ENCODE results near the gene ALK.

Gene ALK

DNA sequence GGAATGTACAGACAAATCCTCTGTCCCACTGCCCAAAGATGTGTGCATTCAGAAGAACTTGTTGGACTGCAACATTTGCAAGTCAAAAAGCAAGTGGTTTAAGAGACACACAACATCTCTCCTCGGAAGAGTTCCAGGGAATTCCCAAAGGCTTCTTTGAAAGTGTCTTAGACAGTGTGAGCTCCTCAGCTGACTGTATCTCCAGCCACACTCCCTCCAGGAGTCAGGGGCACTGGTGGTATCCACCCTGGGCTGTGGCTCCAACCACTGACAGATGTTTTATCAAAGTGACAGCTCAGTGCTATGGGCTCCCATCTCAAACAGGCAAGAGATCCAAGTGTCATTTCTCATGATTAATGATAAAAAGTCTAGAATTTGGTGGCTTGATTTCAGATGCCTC lies 48.5 kb downstream of the ALK start:
- Histone ChIP-seq H3K4me3 (ENCODE audit: low read length) (no peak overlapping the region), H3K36me3 (ENCODE audit: insufficient read depth, low read length) (no peaks in the 10 kb centered on the region), H3K27ac (ENCODE audit: low read depth, low read length) (no peak overlapping the region), H3K9me3 (ENCODE audit: insufficient read depth, low read depth, low read length) (no peaks in the 10 kb centered on the region), H3K9ac (ENCODE audit: low read depth, low read length) (no peak overlapping the region), H3K4me1 (ENCODE audit: insufficient read depth, low read length) (no peaks in the 10 kb centered on the region), H3K27me3 (ENCODE audit: insufficient read depth, low read length) (no peaks in the 10 kb centered on the region)
- WGBS, result 93% methylated on average over 1 of the region's 1 CpG

DNA sequence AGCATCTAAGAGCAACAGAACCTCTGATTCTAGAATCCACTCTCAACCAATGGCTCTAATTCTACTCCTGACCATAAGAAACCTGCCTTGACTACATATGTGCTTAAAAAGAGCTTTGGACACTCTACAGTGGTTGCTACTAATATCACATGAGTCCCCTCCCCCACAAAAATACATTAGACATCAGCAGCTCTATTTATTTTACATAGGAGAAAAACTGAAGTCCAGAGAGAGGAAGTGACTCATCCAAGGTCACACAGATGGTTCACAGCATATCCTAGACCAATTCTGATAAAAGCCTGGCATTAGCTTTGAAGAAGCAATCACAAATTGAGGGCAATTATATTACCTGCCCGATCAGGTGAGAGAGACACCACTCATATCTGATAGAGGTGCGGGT lies 49.8 kb downstream of the ALK start:
- 93% methylated on average over 2 of the region's 2 CpGs for WGBS

DNA sequence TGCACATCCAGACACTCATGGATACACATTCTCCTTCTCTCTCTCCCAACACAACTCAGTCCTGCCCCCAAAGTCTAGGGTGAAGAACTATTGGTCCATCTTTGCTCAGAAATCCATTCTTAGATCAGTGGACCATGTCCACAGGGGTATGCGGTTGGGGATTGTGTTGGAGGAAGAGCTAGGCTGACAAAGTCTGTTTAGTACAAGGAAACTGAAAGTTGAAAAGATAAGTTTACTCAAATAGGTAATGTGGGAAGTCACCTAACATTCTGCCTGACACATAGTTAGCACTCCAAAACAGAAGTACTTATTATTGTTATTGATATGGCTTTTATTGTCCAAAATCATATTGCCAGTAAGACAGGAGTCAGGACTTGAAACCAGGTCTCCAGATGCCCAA lies 55.9 kb downstream of the ALK start:
- no peaks in the 10 kb centered on the region for H3K36me3 ChIP-seq (ENCODE audit: insufficient read depth, low read length)
- H3K27ac ChIP-seq (ENCODE audit: low read depth, low read length), result no peak overlapping the region
- H3K4me3 ChIP-seq (ENCODE audit: low read length), result no peak overlapping the region
- no peaks in the 10 kb centered on the region for H3K4me1 ChIP-seq (ENCODE audit: insufficient read depth, low read length)
- 95% methylated on average over 1 of the region's 1 CpG for WGBS
- no peaks in the 10 kb centered on the region for H3K9me3 ChIP-seq (ENCODE audit: insufficient read depth, low read depth, low read length)
- no peaks in the 10 kb centered on the region for H3K27me3 ChIP-seq (ENCODE audit: insufficient read depth, low read length)
- H3K9ac ChIP-seq (ENCODE audit: low read depth, low read length), result no peak overlapping the region

More for the DNA sequence above, 49.8 kb downstream of the ALK start:
- H3K9ac ChIP-seq (ENCODE audit: low read depth, low read length), result no peak overlapping the region
- no peaks in the 10 kb centered on the region for H3K9me3 ChIP-seq (ENCODE audit: insufficient read depth, low read depth, low read length)
- no peak overlapping the region for H3K27ac ChIP-seq (ENCODE audit: low read depth, low read length)
- no peaks in the 10 kb centered on the region for H3K4me1 ChIP-seq (ENCODE audit: insufficient read depth, low read length)
- H3K4me3 ChIP-seq (ENCODE audit: low read length), result no peak overlapping the region
- no peaks in the 10 kb centered on the region for H3K36me3 ChIP-seq (ENCODE audit: insufficient read depth, low read length)
- H3K27me3 ChIP-seq (ENCODE audit: insufficient read depth, low read length), result no peaks in the 10 kb centered on the region

DNA sequence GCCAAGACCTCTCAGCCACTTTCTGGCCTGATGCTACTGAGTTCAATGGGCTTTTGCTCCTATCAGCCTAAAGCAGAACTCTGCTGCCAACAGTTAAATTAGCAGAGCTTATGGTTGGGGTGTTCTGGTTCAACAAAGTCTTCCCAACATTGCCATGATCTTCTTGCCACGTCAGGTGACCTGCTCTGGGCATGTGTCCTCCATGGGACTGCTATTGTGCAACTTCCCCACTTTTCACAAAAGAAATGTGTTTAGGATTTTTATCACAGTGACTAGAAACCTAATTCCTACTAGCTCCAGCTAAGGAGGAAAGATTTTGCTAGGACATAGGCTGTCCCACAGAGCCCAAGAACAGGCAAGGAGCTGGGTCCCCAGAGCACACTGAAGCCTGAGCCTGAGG lies 56.4 kb downstream of the ALK start:
- Histone ChIP-seq H3K27me3 (ENCODE audit: insufficient read depth, low read length) (no peaks in the 10 kb centered on the region), H3K9ac (ENCODE audit: low read depth, low read length) (no peak overlapping the region), H3K27ac (ENCODE audit: low read depth, low read length) (no peak overlapping the region), H3K9me3 (ENCODE audit: insufficient read depth, low read depth, low read length) (no peaks in the 10 kb centered on the region), H3K36me3 (ENCODE audit: insufficient read depth, low read length) (no peaks in the 10 kb centered on the region), H3K4me3 (ENCODE audit: low read length) (no peak overlapping the region), H3K4me1 (ENCODE audit: insufficient read depth, low read length) (no peaks in the 10 kb centered on the region)
- WGBS, result 100% methylated on average over 1 of the region's 1 CpG

- Histone ChIP-seq H3K9me3 (ENCODE audit: insufficient read depth, low read depth, low read length) (no peaks in the 10 kb centered on the region), H3K36me3 (ENCODE audit: insufficient read depth, low read length) (no peaks in the 10 kb centered on the region), H3K27me3 (ENCODE audit: insufficient read depth, low read length) (no peaks in the 10 kb centered on the region), H3K9ac (ENCODE audit: low read depth, low read length) (no peak overlapping the region), H3K27ac (ENCODE audit: low read depth, low read length) (no peak overlapping the region), H3K4me1 (ENCODE audit: insufficient read depth, low read length) (no peaks in the 10 kb centered on the region), H3K4me3 (ENCODE audit: low read length) (no peak overlapping the region)
- 96% methylated on average over 5 of the region's 7 CpGs for WGBS
Measured at GRCh38 chr2:29855924-29856639, 65.3 kb downstream of the ALK start.

DNA sequence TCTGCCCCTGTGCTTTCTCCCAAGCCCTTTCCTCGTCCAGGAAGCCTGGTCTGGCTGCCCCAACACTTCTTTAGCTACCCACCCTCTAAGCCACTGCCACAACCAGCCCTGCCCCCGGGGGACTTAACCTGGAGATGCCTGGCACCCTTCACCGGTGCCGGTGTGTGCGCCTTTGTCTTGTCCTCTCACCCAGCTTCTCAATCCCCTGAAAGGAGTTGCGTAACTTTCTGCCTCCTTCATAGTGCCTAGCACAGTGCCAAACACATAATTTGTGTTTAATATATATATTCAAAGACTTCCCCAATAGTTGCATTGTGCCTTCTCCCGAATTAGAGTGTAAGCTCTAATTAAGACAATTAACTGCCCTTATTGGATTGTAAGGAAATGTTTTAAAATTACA lies 70.6 kb downstream of the ALK start:
- Histone ChIP-seq H3K9me3 (ENCODE audit: insufficient read depth, low read depth, low read length) (no peaks in the 10 kb centered on the region), H3K27ac (ENCODE audit: low read depth, low read length) (no peak overlapping the region), H3K4me1 (ENCODE audit: insufficient read depth, low read length) (no peaks in the 10 kb centered on the region), H3K4me3 (ENCODE audit: low read length) (no peak overlapping the region), H3K36me3 (ENCODE audit: insufficient read depth, low read length) (no peaks in the 10 kb centered on the region), H3K9ac (ENCODE audit: low read depth, low read length) (no peak overlapping the region), H3K27me3 (ENCODE audit: insufficient read depth, low read length) (no peaks in the 10 kb centered on the region)
- 96% methylated on average over 5 of the region's 7 CpGs for WGBS

- Histone ChIP-seq H3K9me3 (ENCODE audit: insufficient read depth, low read depth, low read length) (no peaks in the 10 kb centered on the region), H3K4me3 (ENCODE audit: low read length) (no peak overlapping the region), H3K36me3 (ENCODE audit: insufficient read depth, low read length) (no peaks in the 10 kb centered on the region), H3K27me3 (ENCODE audit: insufficient read depth, low read length) (no peaks in the 10 kb centered on the region), H3K4me1 (ENCODE audit: insufficient read depth, low read length) (no peaks in the 10 kb centered on the region), H3K9ac (ENCODE audit: low read depth, low read length) (no peak overlapping the region), H3K27ac (ENCODE audit: low read depth, low read length) (no peak overlapping the region)
- 90% methylated on average over 12 of the region's 12 CpGs for WGBS
Measured at GRCh38 chr2:29848566-29849310, 72.6 kb downstream of the ALK start.

DNA sequence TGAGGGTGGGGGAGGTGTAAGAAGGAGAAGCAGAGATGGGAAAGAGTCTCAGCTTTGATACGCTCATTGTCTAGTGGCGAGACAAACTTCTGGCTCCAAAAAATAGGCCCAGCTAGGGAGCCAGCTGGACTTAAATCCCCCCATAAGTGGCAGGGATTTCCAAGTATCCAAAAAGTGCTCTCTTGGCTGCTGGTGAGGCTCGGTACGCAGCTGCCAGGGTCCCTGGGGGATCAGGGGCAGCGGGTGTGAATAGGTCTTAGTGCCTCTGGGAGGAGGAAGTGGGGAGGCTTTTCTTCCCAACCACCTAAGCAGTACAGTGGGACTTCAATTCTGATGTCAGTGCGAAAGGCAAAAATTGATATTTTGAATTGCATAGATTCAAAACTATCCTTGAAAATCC lies 73.5 kb downstream of the ALK start:
- H3K4me3 ChIP-seq (ENCODE audit: low read length), result no peak overlapping the region
- H3K36me3 ChIP-seq (ENCODE audit: insufficient read depth, low read length), result no peaks in the 10 kb centered on the region
- H3K4me1 ChIP-seq (ENCODE audit: insufficient read depth, low read length), result no peaks in the 10 kb centered on the region
- H3K27ac ChIP-seq (ENCODE audit: low read depth, low read length), result no peak overlapping the region
- no peaks in the 10 kb centered on the region for H3K9me3 ChIP-seq (ENCODE audit: insufficient read depth, low read depth, low read length)
- H3K27me3 ChIP-seq (ENCODE audit: insufficient read depth, low read length), result no peaks in the 10 kb centered on the region
- WGBS, result 74% methylated on average over 6 of the region's 6 CpGs
- no peak overlapping the region for H3K9ac ChIP-seq (ENCODE audit: low read depth, low read length)

DNA sequence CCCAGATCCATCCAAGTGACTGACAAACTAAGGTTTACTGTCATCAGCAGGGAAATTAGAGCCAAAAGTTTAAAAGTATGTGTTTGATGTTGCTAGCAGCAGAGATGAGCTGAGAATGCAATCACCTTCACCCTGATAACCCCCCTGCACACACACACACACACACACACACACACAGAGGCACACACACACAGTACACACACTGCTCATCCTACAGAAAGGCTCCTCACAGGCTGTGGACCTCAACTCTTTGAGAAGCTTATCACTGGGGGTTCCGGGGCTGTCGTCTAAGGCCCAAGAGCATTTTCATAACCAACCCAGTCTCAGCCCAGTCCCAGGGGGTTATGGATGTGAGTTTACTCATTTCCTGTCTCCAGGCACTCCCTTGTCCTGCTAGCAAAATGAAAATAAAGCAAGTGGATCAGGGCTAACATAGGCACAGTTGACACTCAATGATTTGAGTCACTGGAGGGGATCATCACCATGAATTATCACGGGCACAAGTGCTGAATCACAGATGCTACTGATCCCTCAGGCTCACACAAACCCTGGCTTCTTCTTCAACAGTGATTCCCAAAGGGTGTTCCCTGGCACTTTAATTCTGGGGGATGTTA lies 76.6 kb downstream of the ALK start:
- H3K9me3 ChIP-seq (ENCODE audit: insufficient read depth, low read depth, low read length), result no peaks in the 10 kb centered on the region
- no peak overlapping the region for H3K9ac ChIP-seq (ENCODE audit: low read depth, low read length)
- whole genome bisulfite sequencing, result 94% methylated on average over 3 of the region's 3 CpGs
- H3K27ac ChIP-seq (ENCODE audit: low read depth, low read length), result no peak overlapping the region
- no peaks in the 10 kb centered on the region for H3K27me3 ChIP-seq (ENCODE audit: insufficient read depth, low read length)
- no peaks in the 10 kb centered on the region for H3K4me1 ChIP-seq (ENCODE audit: insufficient read depth, low read length)
- no peak overlapping the region for H3K4me3 ChIP-seq (ENCODE audit: low read length)
- no peaks in the 10 kb centered on the region for H3K36me3 ChIP-seq (ENCODE audit: insufficient read depth, low read length)

DNA sequence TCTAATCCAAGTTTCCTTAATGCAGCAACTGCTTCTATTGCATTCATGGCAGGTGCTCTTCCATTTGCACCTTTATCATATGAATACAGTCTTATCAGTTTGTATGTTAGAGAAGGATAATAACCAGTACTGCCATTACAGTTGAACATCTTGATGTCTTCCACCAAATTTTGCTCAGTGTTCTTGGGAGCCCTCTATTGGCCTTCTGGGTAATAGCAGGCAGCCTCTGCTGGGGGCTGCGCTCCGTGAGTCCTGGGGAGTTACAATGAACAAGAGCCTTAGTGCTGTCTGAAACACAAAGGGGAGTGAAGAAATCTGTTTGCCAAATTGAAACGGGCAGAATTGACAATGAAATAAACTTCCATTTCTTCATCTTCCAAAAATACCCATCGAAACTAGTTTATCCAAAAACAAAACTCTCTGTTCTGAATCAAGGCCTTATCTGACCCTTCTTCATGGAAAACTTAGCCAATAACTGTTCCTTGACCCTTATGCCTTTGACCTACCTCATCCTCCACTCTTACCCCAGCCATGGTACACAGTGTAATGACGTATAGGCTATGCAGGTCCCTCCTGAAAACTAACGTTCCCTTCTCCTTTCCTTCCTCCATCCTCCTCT lies 79.9 kb downstream of the ALK start:
- Histone ChIP-seq H3K9ac (ENCODE audit: low read depth, low read length) (no peak overlapping the region), H3K9me3 (ENCODE audit: insufficient read depth, low read depth, low read length) (peaks cover 11% of the 10 kb centered on the region; the same call in 1 of the 2 replicates), H3K4me3 (ENCODE audit: low read length) (no peak overlapping the region), H3K27ac (ENCODE audit: low read depth, low read length) (no peak overlapping the region), H3K27me3 (ENCODE audit: insufficient read depth, low read length) (no peaks in the 10 kb centered on the region), H3K36me3 (ENCODE audit: insufficient read depth, low read length) (no peaks in the 10 kb centered on the region), H3K4me1 (ENCODE audit: insufficient read depth, low read length) (no peaks in the 10 kb centered on the region)
- 62% methylated on average over 6 of the region's 6 CpGs for WGBS

DNA sequence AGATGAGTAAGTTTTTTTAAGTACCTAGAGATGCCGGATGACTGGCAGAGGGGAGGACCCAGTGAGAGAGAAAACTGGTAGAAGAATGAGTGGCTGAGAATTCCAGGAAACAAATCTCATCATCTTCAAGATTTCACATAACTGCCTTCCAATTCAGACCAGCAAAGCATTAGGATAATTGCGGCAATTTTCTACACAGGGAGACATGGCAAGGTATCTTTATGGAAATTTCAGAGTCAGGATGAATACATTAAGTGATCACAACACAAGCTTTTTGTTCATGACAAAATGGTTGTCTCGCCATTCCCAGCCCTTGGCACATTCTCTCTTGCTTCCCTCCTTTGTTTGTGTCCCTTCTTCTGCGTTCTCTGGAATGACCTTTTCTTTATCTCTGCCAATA lies 82.1 kb downstream of the ALK start:
- no peak overlapping the region for H3K4me3 ChIP-seq (ENCODE audit: low read length)
- H3K36me3 ChIP-seq (ENCODE audit: insufficient read depth, low read length), result no peaks in the 10 kb centered on the region
- H3K4me1 ChIP-seq (ENCODE audit: insufficient read depth, low read length), result no peaks in the 10 kb centered on the region
- H3K9ac ChIP-seq (ENCODE audit: low read depth, low read length), result no peak overlapping the region
- H3K27ac ChIP-seq (ENCODE audit: low read depth, low read length), result no peak overlapping the region
- H3K27me3 ChIP-seq (ENCODE audit: insufficient read depth, low read length), result no peaks in the 10 kb centered on the region
- WGBS, result 95% methylated on average over 3 of the region's 4 CpGs
- peaks cover 11% of the 10 kb centered on the region; the same call in 1 of the 2 replicates for H3K9me3 ChIP-seq (ENCODE audit: insufficient read depth, low read depth, low read length)

Measured in HUES64 (cell line).